ENCODE measurements around the gene SLC1A4.
"Not testable (repeated sequence)": the region's sequence is repeated elsewhere in the genome, so short reads cannot be mapped to it uniquely, and the experiment has no call there.

Gene SLC1A4

GRCh38 chr2:64960819-64961218, 28.4 kb upstream of the SLC1A4 start:
- in situ Hi-C loops (cut with MboI; ENCODE audit: low pct_unique_long_range_greater_than_20kb, low sequenced_read_pairs, unreplicated experiment) = no loop called here
- TF ChIP-seq CTCF (IDR thresholded peaks at IDR 0.05; ENCODE audit: extremely low read depth, insufficient read depth, missing control alignments) = no peak
- DNase-seq (ENCODE audit: low spot score) = no peak

- in situ Hi-C loops (cut with MboI; ENCODE audit: low pct_unique_long_range_greater_than_20kb, low sequenced_read_pairs, unreplicated experiment); DNase-seq (ENCODE audit: low spot score): not testable (repeated sequence)
These were observed 26.1 kb upstream of the SLC1A4 start for GRCh38 chr2:64963138-64963537.

- no peak for DNase-seq (ENCODE audit: low spot score)
- no peak for TF ChIP-seq CTCF (IDR thresholded peaks at IDR 0.05; ENCODE audit: extremely low read depth, insufficient read depth, missing control alignments)
- in situ Hi-C loops (cut with MboI; ENCODE audit: low pct_unique_long_range_greater_than_20kb, low sequenced_read_pairs, unreplicated experiment) = no loop called here
These were observed 25.5 kb upstream of the SLC1A4 start for GRCh38 chr2:64963719-64964118.

DNA sequence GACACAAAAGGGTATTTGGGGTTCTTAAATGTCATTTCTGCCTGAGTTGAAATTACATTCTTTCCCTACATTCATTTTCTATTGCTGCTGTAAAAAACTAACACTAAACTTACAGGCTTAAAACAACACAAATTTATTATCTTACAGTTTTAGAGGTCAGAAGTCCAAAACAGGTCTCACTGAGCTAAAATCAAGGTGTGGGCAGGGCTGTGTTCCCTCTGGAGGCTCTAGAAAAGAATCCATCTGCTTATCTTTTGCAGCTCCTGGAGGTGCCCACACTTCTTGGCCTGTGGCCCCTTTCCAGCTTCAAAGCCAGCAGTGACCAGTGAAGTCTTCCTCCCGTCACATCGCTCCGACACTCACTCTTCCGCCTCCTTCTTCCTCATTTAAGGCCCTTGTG, 23.2 kb upstream of the SLC1A4 start:
- no peak for TF ChIP-seq CTCF (IDR thresholded peaks at IDR 0.05; ENCODE audit: extremely low read depth, insufficient read depth, missing control alignments)
- in situ Hi-C loops (cut with MboI; ENCODE audit: low pct_unique_long_range_greater_than_20kb, low sequenced_read_pairs, unreplicated experiment) = no loop called here
- DNase-seq (ENCODE audit: low spot score) = no peak

- in situ Hi-C loops (cut with MboI; ENCODE audit: low pct_unique_long_range_greater_than_20kb, low sequenced_read_pairs, unreplicated experiment) = no loop called here
- TF ChIP-seq CTCF (IDR thresholded peaks at IDR 0.05; ENCODE audit: extremely low read depth, insufficient read depth, missing control alignments) = no peak
These were observed 22.4 kb upstream of the SLC1A4 start for GRCh38 chr2:64966839-64967238.

DNA sequence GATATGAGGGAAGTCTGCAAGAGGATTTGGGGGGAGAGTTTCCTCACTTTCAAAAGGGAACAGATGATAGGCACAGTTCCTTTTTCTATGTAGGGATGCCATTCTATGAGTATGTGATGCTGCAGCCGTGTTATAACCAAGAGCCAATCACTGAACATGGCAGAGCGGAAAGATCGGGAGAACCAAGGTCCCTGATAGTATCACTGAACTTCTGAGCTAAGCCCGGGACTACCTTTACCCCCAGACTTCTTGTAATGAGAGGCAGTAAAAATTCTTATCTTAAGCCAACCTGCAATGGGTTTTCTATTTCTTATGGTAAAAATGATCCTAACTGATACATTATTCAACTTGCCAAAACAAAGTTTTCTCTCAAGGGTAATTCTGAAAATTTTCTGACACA, 21.6 kb upstream of the SLC1A4 start:
- no peak for TF ChIP-seq CTCF (IDR thresholded peaks at IDR 0.05; ENCODE audit: extremely low read depth, insufficient read depth, missing control alignments)
- DNase-seq (ENCODE audit: low spot score) = no peak
- in situ Hi-C loops (cut with MboI; ENCODE audit: low pct_unique_long_range_greater_than_20kb, low sequenced_read_pairs, unreplicated experiment) = no loop called here

More at GRCh38 chr2:64966839-64967238, 22.4 kb upstream of the SLC1A4 start:
- no peak for DNase-seq (ENCODE audit: low spot score)

GRCh38 chr2:64969086-64969485, 20.1 kb upstream of the SLC1A4 start:
- in situ Hi-C loops (cut with MboI; ENCODE audit: low pct_unique_long_range_greater_than_20kb, low sequenced_read_pairs, unreplicated experiment); DNase-seq (ENCODE audit: low spot score): not testable (repeated sequence)

DNA sequence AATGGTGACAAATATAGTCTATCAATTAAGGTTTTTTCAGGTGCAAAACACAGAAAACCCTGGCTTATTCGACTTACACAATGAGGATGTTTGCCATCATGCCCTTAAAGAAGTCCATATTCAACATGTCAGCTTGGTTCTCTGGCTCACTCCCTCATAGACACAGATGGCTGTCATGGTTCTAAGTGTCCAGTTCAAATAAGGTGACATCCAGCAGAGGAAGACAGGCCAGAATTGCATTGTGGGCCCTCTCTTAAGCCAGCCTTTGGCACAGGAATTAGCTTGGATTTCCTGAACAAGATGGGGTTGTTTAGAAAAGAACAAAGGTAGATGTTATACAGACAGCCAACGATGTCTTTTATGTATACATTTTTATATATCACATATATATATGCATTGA, 18.7 kb upstream of the SLC1A4 start:
- in situ Hi-C loops (cut with MboI; ENCODE audit: low pct_unique_long_range_greater_than_20kb, low sequenced_read_pairs, unreplicated experiment) = no loop called here
- DNase-seq (ENCODE audit: low spot score) = no peak
- TF ChIP-seq CTCF (IDR thresholded peaks at IDR 0.05; ENCODE audit: extremely low read depth, insufficient read depth, missing control alignments) = no peak
